Measurements from ENCODE around the gene ARHGAP25.

- no peak for TF ChIP-seq CTCF (IDR thresholded peaks at IDR 0.05; ENCODE audit: insufficient read depth, low read length, poor library complexity, severe bottlenecking)
- TF ChIP-seq EZH2phosphoT487 (conservative IDR thresholded peaks at IDR 0.05; ENCODE audit: low read length), result no peak
Observed at GRCh38 chr2:68784915-68785314, 50.3 kb downstream of the ARHGAP25 start.

Data from SU-DHL-6 (cell line).